ENCODE measurements around the gene HRAS.

HRAS gene

GRCh38 chr11:553083-553987 is 18.0 kb upstream of the HRAS start:
- DNase-seq, result no peak

GRCh38 chr11:551596-551995 is 16.2 kb upstream of the HRAS start:
- DNase-seq, result no peak

DNA sequence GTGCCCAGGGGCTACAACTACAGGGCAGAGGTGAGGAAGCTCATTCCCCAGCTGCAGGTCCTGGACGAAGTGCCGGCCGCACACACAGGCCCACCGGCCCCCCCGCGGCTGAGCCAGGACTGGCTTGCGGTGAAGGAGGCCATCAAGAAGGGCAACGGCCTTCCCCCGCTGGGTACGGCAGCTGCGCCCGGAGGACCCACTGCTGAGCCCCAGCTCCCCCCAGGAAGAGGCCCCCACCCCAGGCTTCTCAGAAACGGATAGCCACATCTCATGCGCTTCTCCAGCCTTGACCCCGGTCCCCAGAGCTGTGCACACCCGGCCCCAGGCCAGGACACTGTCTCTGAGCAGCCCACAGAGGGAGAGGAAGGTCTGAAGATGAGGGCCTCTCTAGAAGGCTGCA is 15.8 kb upstream of the HRAS start:
- no peak for DNase-seq

GRCh38 chr11:550746-551085 is 15.3 kb upstream of the HRAS start:
- no peak for DNase-seq

GRCh38 chr11:550021-550745 is 14.8 kb upstream of the HRAS start:
- DNase-seq, result no peak

DNA sequence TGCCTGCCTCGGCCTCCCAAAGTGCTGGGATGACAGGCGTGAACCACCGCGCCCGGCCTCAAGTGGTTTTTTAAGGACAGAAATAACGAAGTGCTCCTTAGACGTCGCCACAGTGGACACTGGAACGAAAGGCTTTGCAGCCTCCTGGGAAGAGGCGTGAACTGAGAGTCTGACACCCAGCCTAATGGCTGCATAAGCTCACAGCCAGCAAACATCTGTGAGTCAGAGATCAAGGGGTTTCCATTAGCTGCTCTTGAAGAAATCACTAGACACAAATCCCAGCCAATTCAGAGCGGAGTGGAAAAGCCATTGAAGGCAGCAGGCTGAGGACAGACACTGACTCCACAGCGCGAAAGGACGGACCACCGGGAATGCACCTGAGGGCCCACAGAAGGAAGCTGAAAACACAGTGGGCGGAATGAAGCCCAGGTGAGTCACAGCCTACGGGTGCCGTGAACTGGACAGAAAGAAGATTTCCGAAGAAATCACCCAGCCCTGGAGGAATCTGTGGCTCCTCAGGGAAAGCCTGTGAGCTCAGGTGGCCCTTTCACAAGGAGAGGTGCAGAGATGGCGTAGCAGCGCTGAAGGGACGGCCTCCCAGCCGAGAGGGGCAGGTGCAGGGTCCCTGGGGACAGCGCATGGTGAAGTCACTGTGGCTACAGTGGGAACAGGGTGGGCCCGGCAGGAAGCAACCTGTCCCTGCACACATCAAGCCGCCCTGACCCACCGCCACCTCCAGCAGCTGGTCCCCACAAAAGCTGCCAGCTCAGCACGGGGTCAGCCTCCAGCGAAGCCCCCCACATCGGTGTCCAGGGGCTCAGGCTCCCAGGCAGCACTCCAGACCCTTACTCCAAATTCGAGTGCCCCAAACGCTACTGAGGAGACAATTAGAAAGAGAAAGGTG is 13.6 kb upstream of the HRAS start:
- no peak for DNase-seq

GRCh38 chr11:545171-545570 is 9.8 kb upstream of the HRAS start:
- DNase-seq, result no peak

GRCh38 chr11:544817-545166 is 9.4 kb upstream of the HRAS start:
- no peak for DNase-seq

DNA sequence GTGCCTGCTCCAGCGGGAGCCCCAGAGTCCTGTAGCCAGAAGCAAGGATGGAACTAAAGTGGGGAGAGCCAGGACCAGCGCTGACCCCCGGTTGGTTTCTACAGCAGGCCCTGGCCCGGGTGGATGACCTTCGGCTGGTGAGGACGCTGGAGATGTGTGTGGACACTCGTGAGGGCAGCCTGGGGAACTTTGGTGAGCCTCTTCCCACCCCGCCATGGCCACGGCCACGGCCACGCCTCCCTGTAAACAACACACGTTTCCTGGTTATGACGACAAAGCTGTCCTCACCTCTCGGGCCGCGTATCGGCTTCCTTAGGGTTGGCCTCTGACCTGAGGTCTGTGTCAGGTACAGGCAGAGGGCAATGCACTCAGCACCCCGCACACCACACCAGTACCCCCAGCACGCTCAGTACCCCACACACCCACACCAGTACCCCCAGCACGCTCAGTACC is 6.1 kb upstream of the HRAS start:
- DNase-seq, result no peak

DNA sequence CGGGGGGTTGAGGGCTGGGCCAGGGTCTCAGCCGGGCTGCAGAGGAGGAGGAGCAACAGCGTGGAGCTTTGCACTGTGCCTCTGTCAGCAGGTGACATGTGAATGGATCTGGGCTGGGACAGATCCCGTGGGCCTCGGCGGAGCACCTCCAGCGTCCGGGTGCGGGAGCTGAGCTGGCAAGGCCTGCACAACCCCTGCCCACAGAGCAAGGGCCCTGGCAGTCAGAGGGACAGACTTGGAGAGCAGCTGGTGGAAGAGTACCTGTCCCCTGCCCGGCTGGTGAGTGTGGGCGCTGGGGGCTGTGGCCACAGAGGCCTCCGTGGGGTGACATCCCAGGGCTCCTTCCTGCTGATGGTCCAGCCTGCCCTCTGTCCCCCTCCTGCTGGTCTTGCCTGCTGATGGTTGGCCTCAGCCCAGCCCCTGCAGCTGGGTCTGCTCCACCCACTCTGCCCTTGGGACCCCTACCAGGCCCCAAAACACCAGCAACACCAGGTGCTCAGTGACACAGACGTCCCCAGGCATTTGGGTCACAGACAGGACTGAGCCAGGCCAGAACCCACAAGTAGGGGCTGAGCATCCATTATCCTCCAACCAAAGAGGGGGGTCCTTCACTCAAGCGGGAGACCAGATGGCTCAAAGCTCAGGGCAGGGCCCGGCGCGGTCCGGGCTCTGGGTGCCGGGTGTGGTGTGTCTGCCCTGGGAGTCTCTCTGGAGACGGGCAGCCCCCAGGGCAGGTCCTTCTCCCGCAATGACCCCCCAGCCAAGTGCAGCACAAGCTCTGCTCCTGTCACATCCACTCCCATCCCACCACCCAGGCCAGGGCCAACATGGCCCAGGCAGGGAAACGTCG is 5.4 kb upstream of the HRAS start:
- DNase-seq, result no peak

GRCh38 chr11:539971-540481 is 4.7 kb upstream of the HRAS start:
- no peak for DNase-seq

GRCh38 chr11:538431-539051 is 3.2 kb upstream of the HRAS start:
- no peak for DNase-seq

- DNase-seq, result no peak
Observed at GRCh38 chr11:537622-538430, 2.5 kb upstream of the HRAS start.

GRCh38 chr11:536841-537621 is 1.7 kb upstream of the HRAS start, which contains the start of gene LRRC56:
Gene LRRC56, plus strand, starts transcription at chr11:537527. Its CDS starts 3,158 bp downstream, at chr11:540685.
- peak; percentile 83 for DNase-seq

DNA sequence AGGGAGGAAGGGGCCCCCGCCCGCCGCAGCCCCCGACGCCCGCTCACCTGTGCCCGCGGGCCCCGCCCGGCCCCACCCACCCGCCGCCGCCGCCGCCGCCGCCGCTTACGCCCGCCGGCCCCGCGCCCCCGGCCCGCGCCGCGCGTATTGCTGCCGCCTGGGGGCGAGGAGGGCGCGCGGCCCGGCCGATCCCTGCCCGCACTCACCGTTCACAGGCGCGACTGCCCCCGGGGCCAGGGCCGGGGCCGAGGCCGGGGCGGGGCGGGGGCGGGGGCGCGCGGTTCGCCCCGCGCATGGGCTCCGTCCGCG is 212 bp downstream of the HRAS start:
- DNase-seq, result no peak

- no peak for DNase-seq
Observed at GRCh38 chr11:534396-535209, 773 bp downstream of the HRAS start.

GRCh38 chr11:533586-534395 is 1.6 kb downstream of the HRAS start:
- no peak for DNase-seq

DNA sequence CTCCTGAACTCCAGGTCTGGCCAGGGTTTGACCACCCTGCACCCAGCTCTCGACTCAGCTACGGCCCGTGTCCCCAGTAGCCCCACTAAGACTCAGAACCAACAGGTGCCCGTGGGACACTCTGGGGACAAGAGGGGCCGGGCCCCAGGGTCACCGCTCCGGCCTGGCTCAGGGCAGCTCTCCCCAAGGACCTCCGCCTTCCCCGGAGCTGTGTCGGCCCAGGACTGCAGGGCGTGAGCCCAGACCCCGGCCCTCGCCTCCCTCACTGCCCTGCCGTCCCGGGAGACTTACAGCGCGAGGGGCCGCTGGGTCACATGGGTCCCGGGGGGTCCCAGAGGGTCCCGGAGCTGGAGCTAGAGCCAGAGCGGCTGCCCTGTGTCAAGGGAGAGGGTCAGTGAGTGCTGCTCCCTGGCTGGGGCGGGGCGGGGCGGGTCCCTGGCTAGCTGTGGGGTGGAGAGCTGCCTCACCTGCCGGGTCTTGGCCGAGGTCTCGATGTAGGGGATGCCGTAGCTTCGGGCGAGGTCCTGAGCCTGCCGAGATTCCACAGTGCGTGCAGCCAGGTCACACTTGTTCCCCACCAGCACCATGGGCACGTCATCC is 2.3 kb downstream of the HRAS start:
- DNase-seq, result no peak
